GM21423 (cell line): ENCODE results near the gene CES5A.
"Not testable (repeated sequence)": the region's sequence is repeated elsewhere in the genome, so short reads cannot be mapped to it uniquely, and the experiment has no call there.

Source experiments
- ATAC-seq: cut with Tn5 transposase; IDR thresholded peaks from one replicate; pipeline ENCODE4 v1.9.1; 2021; ENCODE audit warnings: mild to moderate bottlenecking, moderate library complexity; ENCODE audit not compliant: unreplicated experiment

CES5A gene

GRCh38 chr16:55830658-55831294, 44.4 kb downstream of the CES5A start:
- ATAC-seq, result no peak

DNA sequence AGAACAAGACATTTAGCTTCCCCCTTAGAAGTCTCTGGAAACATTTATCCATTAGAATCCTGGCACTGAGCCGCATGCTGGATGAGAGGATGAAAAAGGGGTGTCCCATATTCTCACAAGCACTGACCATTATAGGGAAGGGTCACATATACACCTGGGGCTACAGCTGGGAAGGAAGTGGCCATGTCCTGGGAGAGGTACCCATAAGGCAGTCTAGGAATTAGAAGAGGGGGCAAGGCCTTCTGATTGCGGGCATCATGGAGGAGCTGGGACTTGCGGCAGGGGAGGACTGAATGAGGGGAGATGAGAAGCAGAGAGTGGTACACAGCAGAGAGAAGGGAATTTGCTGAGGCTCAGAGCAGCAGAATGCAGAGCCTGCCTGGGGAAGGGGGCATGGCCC, 45.9 kb downstream of the CES5A start:
- ATAC-seq, result not testable (repeated sequence)

- no peak for ATAC-seq
Observed at GRCh38 chr16:55828680-55829079, 46.5 kb downstream of the CES5A start.

DNA sequence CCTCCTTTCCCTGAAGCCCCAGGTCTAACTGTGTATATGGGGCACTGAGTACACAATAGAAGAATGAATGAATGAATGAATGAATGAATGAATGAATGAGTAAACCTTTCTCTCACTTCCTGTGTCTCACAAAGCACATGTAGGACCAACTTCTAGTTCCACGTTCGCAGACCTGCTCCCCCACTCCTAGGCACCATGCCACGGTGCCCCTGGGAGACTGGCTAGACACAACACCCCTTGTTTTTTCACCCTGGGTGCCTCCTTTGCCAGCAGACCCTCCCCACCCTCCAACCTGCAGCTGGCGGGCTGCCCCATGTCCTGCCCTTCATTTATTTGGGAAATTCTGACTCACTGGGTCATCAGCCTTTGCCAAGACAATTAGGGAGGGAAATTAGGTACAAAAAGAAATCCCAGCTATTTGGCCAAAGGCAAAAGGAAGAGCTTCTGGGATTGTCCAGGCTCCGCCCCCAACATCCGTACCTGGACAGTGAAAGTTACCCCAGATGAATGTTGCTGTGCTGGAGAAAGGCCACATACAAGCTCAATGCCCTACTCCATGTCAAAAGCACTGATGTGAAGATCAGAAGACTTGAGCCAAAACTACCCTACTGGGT, 50.0 kb downstream of the CES5A start:
- ATAC-seq, result no peak

- ATAC-seq, result no peak
Observed at GRCh38 chr16:55824473-55825000, 50.6 kb downstream of the CES5A start.

GRCh38 chr16:55822280-55822810, 52.8 kb downstream of the CES5A start:
- no peak for ATAC-seq

DNA sequence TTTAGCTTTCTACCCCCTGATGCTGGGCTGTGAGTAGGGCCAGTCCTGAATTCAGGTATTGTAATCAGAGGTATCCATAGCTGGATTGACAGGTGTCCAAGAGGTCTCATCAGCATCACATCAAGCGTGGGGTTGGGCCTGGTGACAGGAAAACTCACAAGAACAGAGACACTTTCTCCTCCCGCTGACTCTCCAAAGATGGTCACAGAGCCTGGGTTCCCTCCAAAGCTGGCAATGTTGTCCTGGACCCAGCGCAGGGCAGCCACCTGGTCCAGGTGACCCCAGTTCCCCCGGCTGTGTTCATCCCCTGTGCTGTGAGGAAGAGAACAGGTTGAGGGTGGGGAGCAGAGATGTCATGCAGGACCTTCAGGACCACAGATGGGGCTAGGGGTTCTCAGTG, 54.0 kb downstream of the CES5A start:
- no peak for ATAC-seq

DNA sequence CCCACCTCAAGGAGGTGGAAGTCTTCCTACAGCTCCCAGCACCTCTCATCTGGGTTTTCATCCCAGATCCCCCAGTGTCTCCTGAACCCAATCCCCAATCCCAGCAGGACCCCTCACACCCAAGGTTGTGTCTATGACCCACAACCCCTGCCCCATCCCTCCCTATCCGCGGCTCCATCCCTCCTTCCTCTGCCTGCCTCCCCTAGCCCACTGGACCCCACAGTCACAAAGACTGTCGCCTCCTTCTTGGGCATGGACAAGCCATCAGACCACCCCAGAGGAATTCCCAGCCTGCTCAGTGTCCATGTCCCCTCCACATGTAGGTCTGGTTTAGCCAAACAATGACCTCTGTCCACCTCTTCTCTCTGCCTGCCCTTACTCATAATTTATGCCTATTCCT, 54.6 kb downstream of the CES5A start:
- ATAC-seq, result no peak

GRCh38 chr16:55817236-55817912, 57.8 kb downstream of the CES5A start:
- ATAC-seq, result no peak

- ATAC-seq, result not testable (repeated sequence)
Observed at GRCh38 chr16:55816222-55816621, 59.0 kb downstream of the CES5A start.

DNA sequence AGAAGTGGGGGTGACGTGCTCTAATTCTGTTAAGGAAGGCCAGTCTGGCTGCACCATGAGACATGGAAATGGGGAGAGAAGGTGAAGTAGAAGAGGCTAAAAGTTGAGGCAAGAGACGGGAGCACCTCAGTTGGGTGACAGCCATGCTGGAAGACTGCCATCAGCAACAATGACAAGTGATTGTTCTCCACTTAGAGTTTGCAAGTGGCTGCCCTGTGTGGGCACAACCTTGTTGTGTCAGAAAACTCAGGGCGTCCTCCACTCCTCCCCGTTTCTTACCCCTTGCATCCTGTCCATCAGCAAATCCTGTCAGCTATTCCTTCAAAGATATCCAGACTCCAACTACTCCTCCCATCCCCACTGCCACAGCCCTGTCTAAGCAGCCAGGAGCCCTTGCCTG, 59.9 kb downstream of the CES5A start:
- ATAC-seq, result no peak

DNA sequence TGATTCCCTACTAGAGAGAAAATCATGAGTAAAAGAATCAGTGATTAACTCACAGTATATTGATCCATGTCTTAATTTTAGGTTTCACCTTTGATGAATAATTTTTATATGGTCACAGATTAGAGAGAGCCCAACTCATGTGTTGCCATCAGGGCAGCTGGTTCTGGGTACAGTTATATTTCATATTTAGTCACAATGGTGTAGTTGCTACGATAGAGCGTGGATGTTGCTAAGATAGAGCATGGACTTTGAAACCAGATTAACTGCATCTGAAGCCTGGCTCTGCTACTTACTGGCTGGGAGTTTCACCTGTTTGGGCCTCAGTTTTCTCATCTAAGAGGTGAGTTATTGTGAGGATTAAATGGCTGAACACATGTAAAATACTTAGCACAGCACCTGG, 61.0 kb downstream of the CES5A start:
- ATAC-seq, result not testable (repeated sequence)

GRCh38 chr16:55813730-55814129, 61.4 kb downstream of the CES5A start:
- ATAC-seq, result not testable (repeated sequence)

GRCh38 chr16:55812951-55813350, 62.2 kb downstream of the CES5A start:
- no peak for ATAC-seq

- ATAC-seq, result no peak
Observed at GRCh38 chr16:55811811-55812210, 63.4 kb downstream of the CES5A start.

DNA sequence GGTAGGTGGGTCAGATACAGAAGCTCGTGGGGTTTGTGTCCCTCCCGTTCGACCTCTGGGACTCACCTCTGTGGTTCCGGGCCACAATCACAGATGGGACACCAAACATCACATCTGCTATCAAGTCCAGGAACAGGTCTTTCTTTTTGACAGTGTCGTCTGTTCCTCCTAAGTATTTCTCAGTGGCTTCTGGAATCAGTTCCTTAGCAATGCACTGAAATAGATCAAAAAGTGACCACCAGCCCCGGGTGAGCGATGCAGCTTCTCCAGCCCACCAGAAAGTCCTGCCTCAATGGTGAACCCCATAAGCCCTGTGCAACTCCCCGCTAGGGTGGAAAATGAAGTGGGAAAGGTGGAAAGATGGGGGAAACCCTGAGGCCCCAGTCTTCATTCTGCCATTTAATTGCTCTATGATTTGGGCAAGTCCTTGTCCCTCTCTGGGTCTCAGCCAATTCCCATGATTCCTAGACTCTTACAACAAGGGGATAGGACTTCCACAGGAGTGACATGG, 64.7 kb downstream of the CES5A start:
- ATAC-seq, result no peak

DNA sequence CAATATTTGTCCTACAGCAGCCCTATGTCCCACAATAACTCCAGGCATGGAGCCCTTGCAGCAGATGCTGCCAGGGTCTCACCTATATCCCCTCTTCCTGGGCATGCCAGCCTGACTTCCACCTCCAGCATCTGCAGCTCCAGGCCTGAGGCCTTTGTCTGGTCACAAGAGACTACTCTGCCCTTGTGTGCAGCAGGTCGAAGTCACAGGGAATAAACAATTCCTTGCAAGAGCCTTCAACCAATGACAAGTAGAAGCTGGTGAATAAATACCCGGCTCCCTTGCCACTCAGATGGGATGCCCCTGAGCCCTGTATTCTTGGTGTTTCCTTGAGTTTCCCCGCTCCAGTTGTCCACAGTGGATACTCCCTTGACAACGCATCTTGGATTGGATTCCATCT, 65.3 kb downstream of the CES5A start:
- no peak for ATAC-seq

DNA sequence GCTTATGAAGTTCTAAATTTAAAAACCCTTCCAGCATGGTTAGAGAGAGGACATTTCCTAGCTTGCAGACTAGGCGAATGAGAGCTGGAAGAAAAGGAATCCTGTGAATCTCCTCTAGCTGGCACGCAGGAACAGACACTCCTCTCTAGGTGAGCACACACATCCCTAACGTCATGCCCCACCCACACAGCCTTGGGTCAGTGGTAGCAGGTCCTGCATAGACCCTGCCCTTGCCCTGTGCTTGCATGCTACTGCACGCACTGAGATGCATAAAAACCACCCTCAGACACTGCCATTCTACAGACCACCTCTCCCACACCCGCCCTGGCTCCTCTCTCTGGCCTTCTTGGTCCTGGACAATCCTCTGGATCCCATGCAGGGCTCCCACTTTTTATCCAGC, 65.8 kb downstream of the CES5A start:
- ATAC-seq, result no peak

- ATAC-seq, result not testable (repeated sequence)
Observed at GRCh38 chr16:55808286-55808685, 66.9 kb downstream of the CES5A start.

GRCh38 chr16:55805104-55805503, 70.1 kb downstream of the CES5A start:
- not testable (repeated sequence) for ATAC-seq

- not testable (repeated sequence) for ATAC-seq
Observed at GRCh38 chr16:55803681-55804080, 71.5 kb downstream of the CES5A start.
